ENCODE measurements around the gene ZNF280C. TPM values are rescaled to one million over a fixed set of nuclear protein-coding genes. Genes with fewer than 3 reads are reported as not detected.

ZNF280C gene
- total RNA-seq, 4 donors from 2014 or later: 3.1 to 5.5 (median 4.2) TPM

DNA sequence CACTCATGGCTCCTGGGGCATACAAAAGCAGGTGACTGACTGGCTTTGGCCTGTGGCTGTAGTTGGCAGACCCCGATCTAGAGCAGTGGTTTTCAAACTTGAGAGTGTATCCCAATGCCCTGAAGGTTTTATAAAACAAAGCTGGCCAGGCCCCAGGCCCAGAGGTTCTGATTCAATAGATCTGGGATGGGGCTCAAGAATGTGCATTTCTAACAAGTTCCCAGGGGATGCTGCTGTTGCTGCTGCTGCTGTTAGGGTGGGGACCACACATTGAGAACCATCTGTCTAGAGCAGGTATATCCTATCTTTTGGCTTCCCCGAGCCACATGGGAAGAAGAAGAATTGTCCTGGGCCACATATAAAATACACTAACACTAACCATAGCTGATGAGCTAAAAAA is 110.4 kb downstream of the ZNF280C start:
- TF ChIP-seq, protein P1, sequence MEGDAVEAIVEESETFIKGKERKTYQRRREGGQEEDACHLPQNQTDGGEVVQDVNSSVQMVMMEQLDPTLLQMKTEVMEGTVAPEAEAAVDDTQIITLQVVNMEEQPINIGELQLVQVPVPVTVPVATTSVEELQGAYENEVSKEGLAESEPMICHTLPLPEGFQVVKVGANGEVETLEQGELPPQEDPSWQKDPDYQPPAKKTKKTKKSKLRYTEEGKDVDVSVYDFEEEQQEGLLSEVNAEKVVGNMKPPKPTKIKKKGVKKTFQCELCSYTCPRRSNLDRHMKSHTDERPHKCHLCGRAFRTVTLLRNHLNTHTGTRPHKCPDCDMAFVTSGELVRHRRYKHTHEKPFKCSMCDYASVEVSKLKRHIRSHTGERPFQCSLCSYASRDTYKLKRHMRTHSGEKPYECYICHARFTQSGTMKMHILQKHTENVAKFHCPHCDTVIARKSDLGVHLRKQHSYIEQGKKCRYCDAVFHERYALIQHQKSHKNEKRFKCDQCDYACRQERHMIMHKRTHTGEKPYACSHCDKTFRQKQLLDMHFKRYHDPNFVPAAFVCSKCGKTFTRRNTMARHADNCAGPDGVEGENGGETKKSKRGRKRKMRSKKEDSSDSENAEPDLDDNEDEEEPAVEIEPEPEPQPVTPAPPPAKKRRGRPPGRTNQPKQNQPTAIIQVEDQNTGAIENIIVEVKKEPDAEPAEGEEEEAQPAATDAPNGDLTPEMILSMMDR (IDR thresholded peaks at IDR 0.05; ENCODE audit: low read depth): no peak

DNA sequence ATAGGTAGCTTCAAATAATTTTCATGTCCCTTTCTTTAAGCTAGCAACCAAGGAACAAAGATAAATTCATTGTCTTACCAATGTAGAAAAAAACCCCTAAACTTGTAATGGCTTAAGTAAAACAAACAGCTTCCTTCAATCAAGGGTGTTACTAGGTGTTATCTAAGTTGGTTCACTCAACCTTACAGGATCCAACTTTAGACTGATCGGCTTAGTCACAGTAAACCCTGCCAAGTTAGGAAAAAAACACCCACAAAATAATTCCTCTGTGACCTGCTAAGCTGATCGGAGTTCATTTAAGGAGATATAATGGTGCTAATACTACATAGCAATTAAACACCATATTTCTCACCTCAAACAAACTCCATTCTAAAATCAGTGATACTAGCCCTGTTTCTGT is 113.1 kb downstream of the ZNF280C start:
- TF ChIP-seq, protein P1 (IDR thresholded peaks at IDR 0.05; ENCODE audit: low read depth): no peak

Small RNAs within 50 kb of the gene (small RNA-seq; reads per million reads assigned to genes)
- not detected for gene RNU6-1130P

Other genes starting within 250 kb of the ZNF280C start
- 10 to 100 TPM in 1 of 4 donors, 1 to 10 TPM in 3; 7.0 to 14.8 (median 8.8) TPM for gene ELF4, start 158.4 kb downstream of the ZNF280C start, total RNA-seq
- 10 to 100 TPM; 19.8 to 26.4 (median 22.4) TPM for gene AIFM1, start 103.1 kb downstream of the ZNF280C start, total RNA-seq
- 1 to 10 TPM in 1 of 4 donors, under 1 TPM in 1, not detected in 2; 0.88 to 3.6 TPM for gene RAB33A, start 96.9 kb downstream of the ZNF280C start, total RNA-seq
- gene SLC25A14, start 71.0 kb upstream of the ZNF280C start, total RNA-seq: 1 to 10 TPM; 4.4 to 7.5 (median 5.8) TPM
- not detected for gene GPR119, start 116.8 kb upstream of the ZNF280C start, total RNA-seq
- 10 to 100 TPM; 10.1 to 17.8 (median 16.4) TPM for gene RBMX2, start 133.1 kb upstream of the ZNF280C start, total RNA-seq